ENCODE measurements around the gene MORC2. TPM values are rescaled to one million over a fixed set of nuclear protein-coding genes. Genes with fewer than 3 reads are reported as not detected.

The MORC2 gene
- total and polyA plus RNA-seq, 2 of the 13 experiments (the other 11 are each of a cell fraction or from before 2014, with no cell fraction given), result 11.9 to 18.3 TPM

DNA sequence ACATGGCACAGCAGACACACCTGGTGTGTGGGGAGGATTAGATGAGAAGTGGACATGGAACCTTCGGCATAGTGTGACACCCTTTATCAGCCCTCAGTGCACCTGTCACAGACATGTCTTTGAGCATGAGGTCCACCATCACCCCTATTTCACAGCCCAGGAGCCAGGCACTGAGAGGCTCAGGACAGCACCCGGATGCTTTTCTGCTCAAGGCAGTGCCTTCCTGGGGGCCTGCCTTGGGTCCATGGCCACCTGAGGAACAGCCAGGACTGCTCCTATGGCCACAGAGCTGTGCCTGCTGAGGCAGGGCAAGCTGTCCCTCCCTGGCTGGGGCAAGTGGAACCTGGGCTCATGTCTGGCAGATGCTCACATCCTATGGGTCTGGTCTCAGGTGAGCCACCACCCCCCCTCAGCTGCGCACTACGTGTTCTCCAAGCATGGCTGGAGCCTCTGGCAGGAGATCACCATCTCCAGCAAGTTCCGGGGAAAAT, 75.8 kb downstream of the MORC2 start:
- H3K36me3 ChIP-seq (replicated peaks in 1 of 2; ENCODE audit: control insufficient read depth in 1 of 2, insufficient read depth in 2 of 2, low read length in 2 of 2), result peaks cover 7 to 14% of the 10 kb centered on the region in 2 experiments; a peak in 4 of 5 replicates
- ChIA-PET CTCF (ENCODE audit: low intra/inter-chr PET ratio, low total read pairs) (no interaction called here), POLR2A (no interaction called here)
- no peak overlapping the region for H3K9ac ChIP-seq (ENCODE audit: insufficient read depth, low read depth, low read length)
- no peaks in the 10 kb centered on the region for H3K27me3 ChIP-seq (ENCODE audit: control insufficient read depth in 1 of 2, insufficient read depth in 2 of 2, low read length in 2 of 2)
- peaks cover 9% of the 10 kb centered on the region for H3K4me1 ChIP-seq (ENCODE audit: insufficient read depth, low read length)
- H3K9me3 ChIP-seq (ENCODE audit: low read length), result no peaks in the 10 kb centered on the region
- in situ Hi-C loops (cut with HindIII; ENCODE audit: extremely low pct_ligation_motif_present, low pct_unique_long_range_greater_than_20kb) (loop anchor here (10.0 kb wide), 1 partner anchor 128 kb away; no protein-coding TSS in a partner anchor), intact Hi-C loops (cut with micrococcal nuclease; ENCODE audit: unreplicated experiment) (no loop called here)
- TF ChIP-seq, protein P1, sequence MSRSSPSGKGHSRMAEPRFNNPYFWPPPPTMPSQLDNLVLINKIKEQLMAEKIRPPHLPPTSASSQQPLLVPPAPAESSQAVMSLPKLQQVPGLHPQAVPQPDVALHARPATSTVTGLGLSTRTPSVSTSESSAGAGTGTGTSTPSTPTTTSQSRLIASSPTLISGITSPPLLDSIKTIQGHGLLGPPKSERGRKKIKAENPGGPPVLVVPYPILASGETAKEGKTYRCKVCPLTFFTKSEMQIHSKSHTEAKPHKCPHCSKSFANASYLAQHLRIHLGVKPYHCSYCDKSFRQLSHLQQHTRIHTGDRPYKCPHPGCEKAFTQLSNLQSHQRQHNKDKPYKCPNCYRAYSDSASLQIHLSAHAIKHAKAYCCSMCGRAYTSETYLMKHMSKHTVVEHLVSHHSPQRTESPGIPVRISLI (CRISPR knock-in tag; IDR thresholded peaks at IDR 0.05; ENCODE audit: borderline replicate concordance), result no peak
- no peak for TF ChIP-seq ZNF367 (CRISPR knock-in tag; IDR thresholded peaks at IDR 0.05; ENCODE audit: borderline replicate concordance)
- TF ChIP-seq, protein P2, sequence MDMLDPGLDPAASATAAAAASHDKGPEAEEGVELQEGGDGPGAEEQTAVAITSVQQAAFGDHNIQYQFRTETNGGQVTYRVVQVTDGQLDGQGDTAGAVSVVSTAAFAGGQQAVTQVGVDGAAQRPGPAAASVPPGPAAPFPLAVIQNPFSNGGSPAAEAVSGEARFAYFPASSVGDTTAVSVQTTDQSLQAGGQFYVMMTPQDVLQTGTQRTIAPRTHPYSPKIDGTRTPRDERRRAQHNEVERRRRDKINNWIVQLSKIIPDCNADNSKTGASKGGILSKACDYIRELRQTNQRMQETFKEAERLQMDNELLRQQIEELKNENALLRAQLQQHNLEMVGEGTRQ (IDR thresholded peaks at IDR 0.05; ENCODE audit: low read depth, low read length), result no peak
- TF ChIP-seq, protein P2 (CRISPR knock-in tag; IDR thresholded peaks at IDR 0.05; ENCODE audit: borderline replicate concordance), result no peak
- TF ChIP-seq ZNF468 (CRISPR knock-in tag; IDR thresholded peaks at IDR 0.05), result no peak
- TF ChIP-seq CEBPG (CRISPR knock-in tag; IDR thresholded peaks at IDR 0.05), result no peak
- no peak for TF ChIP-seq NCOR1 (IDR thresholded peaks at IDR 0.05; ENCODE audit: borderline replicate concordance, low read length)
- no peak for TF ChIP-seq ZNF136 (CRISPR knock-in tag; IDR thresholded peaks at IDR 0.05; ENCODE audit: low read depth)
- no peak for TF ChIP-seq MYC (CRISPR knock-in tag; IDR thresholded peaks at IDR 0.05; ENCODE audit: borderline replicate concordance)
- TF ChIP-seq ASH2L (IDR thresholded peaks at IDR 0.05; ENCODE audit: insufficient read length, low read depth, low read length), result no peak
- TF ChIP-seq ZNF260 (CRISPR knock-in tag; IDR thresholded peaks at IDR 0.05; ENCODE audit: borderline replicate concordance, low read depth), result no peak
- TF ChIP-seq ATF7 (IDR thresholded peaks at IDR 0.05), result no peak
- no peak for TF ChIP-seq ATF7 (CRISPR knock-in tag; IDR thresholded peaks at IDR 0.05)
- TF ChIP-seq RNF2 (conservative IDR thresholded peaks at IDR 0.05; ENCODE audit: low read depth), result no peak
- TF ChIP-seq ZKSCAN5 (CRISPR knock-in tag; IDR thresholded peaks at IDR 0.05), result no peak
- TF ChIP-seq MYNN (CRISPR knock-in tag; IDR thresholded peaks at IDR 0.05; ENCODE audit: low read depth), result no peak
- H3K79me2 ChIP-seq (ENCODE audit: insufficient read depth, low read length), result no peaks in the 10 kb centered on the region
- H3K4me3 ChIP-seq (replicated peaks in 1 of 3; ENCODE audit: insufficient read depth in 1 of 3, low read depth in 2 of 3, low read length in 3 of 3), result no peak overlapping the region
- no TSS peak for BruUV-seq (replicated peaks)
- DNase-seq (ENCODE audit: low spot score), result no peak
- no peak overlapping the region for H2AFZ ChIP-seq (ENCODE audit: low read length)
- H3K27ac ChIP-seq (ENCODE audit: extremely low read length, insufficient read depth, low read length), result no peak overlapping the region
- WGBS (ENCODE audit: low lambda C conversion rate), result 93% methylated on average over 3 of the region's 5 CpGs
- FAIRE-seq, result no peak
- ATAC-seq, result no peak
- no peaks in the 10 kb centered on the region for H4K20me1 ChIP-seq (ENCODE audit: insufficient read depth, low read length)
- no peak overlapping the region for H3K4me2 ChIP-seq (ENCODE audit: low read depth, low read length)

Data from HepG2 (cell line).